Immature natural killer cell (primary cell): ENCODE data around the gene PSMG4. TPM values are rescaled to one million over a fixed set of nuclear protein-coding genes. Genes with fewer than 3 reads are reported as not detected.
A peak's percentile ranks its signal among the peaks of the same experiment; 100 is the strongest.

Source experiments
- DNase-seq, 3 donors: peaks; one replicate each; pipeline ENCODE4 v3.0.0; 2022; ENCODE audit warnings: mixed read lengths in 1 of 3
- H3K27ac Mint-ChIP-seq, 6 donors: one replicate each; pipeline ENCODE4 v1.8.0; 2020; ENCODE audit warnings: mixed read lengths in 6 of 6, mild to moderate bottlenecking in 5 of 6, inconsistent platforms in 4 of 6, moderate library complexity in 3 of 6
- H3K27me3 Mint-ChIP-seq, 3 donors: one replicate each; pipeline ENCODE4 v1.8.0; 2020 to 2021; ENCODE audit warnings: low read depth in 3 of 3, mild to moderate bottlenecking in 3 of 3, mixed read lengths in 3 of 3, moderate library complexity in 3 of 3, inconsistent platforms in 1 of 3
- H3K36me3 Mint-ChIP-seq, 3 donors: one replicate each; pipeline ENCODE4 v1.8.0; 2020; ENCODE audit warnings: mixed read lengths in 3 of 3, inconsistent platforms in 2 of 3, mild to moderate bottlenecking in 2 of 3
- H3K4me1 Mint-ChIP-seq, 2 donors: one replicate each; pipeline ENCODE4 v1.8.0; 2020; ENCODE audit warnings: inconsistent platforms in 2 of 2, mild to moderate bottlenecking in 2 of 2, mixed read lengths in 2 of 2, moderate library complexity in 1 of 2
- H3K4me3 Mint-ChIP-seq, 5 donors: one replicate each; pipeline ENCODE4 v1.8.0; 2020; ENCODE audit warnings: mild to moderate bottlenecking in 5 of 5, mixed read lengths in 5 of 5, inconsistent platforms in 3 of 5, moderate library complexity in 3 of 5
- H3K9me3 Mint-ChIP-seq, 6 donors: one replicate each; pipeline ENCODE4 v1.8.0; 2020; ENCODE audit warnings: mild to moderate bottlenecking in 6 of 6, mixed read lengths in 6 of 6, inconsistent platforms in 4 of 6, moderate library complexity in 3 of 6
- polyA plus RNA-seq, 3 donors: library from polyadenylated mRNA; unstranded; fragments of 300-500 nt; fragmentation: Illumina TruSeq; gene quantifications; one replicate each; pipeline ENCODE4 v1.2.3, GENCODE V29; 2021

The PSMG4 gene
- polyA plus RNA-seq, 3 donors from 2014 or later, result 28.6 to 45.7 (median 29.6) TPM

- Mint-ChIP-seq H3K9me3 (peaks cover 0 to 5% (median under 1%) of the 10 kb centered on the region in 6 donors), H3K36me3 (peaks cover 0 to 5% (median 0%) of the 10 kb centered on the region in 3 donors), H3K27me3 (peaks cover 36 to 53% (median 40%) of the 10 kb centered on the region in 3 donors), H3K4me3 (peak overlapping the region; percentile 30 to 67 (median 41)), H3K27ac (peak overlapping the region in 1 of 6 donors; percentile 62), H3K4me1 (peaks cover 33 to 42% of the 10 kb centered on the region in 2 donors)
- DNase-seq, result no peak
Observed at GRCh38 chr6:3226481-3227362, 32.0 kb upstream of the PSMG4 start.

GRCh38 chr6:3227363-3228045, 31.2 kb upstream of the PSMG4 start, which contains the start of gene TUBB2B:
TSS of gene TUBB2B (minus strand) at chr6:3227653. CDS start at chr6:3227543, 110 bp downstream.
- no peak for DNase-seq

GRCh38 chr6:3228046-3228671, 30.6 kb upstream of the PSMG4 start:
- Mint-ChIP-seq H3K4me1 (peaks cover 41% of the 10 kb centered on the region in 2 donors), H3K9me3 (peaks cover 0 to 2% (median 0%) of the 10 kb centered on the region in 6 donors), H3K27me3 (peaks cover 37 to 59% (median 42%) of the 10 kb centered on the region in 3 donors), H3K4me3 (peak overlapping the region; percentile 47 to 54 (median 50)), H3K36me3 (peaks cover 0 to 5% (median 0%) of the 10 kb centered on the region in 3 donors), H3K27ac (no peak overlapping the region)
- DNase-seq, result no peak

More at GRCh38 chr6:3227363-3228045, 31.2 kb upstream of the PSMG4 start, which contains the start of gene TUBB2B:
- Mint-ChIP-seq H3K36me3 (peaks cover 0 to 5% (median 0%) of the 10 kb centered on the region in 3 donors), H3K27me3 (peaks cover 36 to 54% (median 42%) of the 10 kb centered on the region in 3 donors), H3K4me1 (peaks cover 41% of the 10 kb centered on the region in 2 donors), H3K9me3 (peaks cover 0 to 2% (median 0%) of the 10 kb centered on the region in 6 donors), H3K27ac (peak within 1 kb of the TSS in 1 of 6 donors; percentile 62), H3K4me3 (peak within 1 kb of the TSS; percentile 47 to 67 (median 50))

GRCh38 chr6:3228771-3229565, 29.8 kb upstream of the PSMG4 start:
- Mint-ChIP-seq H3K4me3 (peak overlapping the region; percentile 73 to 89 (median 84)), H3K27ac (peak overlapping the region in 4 of 6 donors; percentile 29 to 78 (median 52)), H3K4me1 (peaks cover 41% of the 10 kb centered on the region in 2 donors), H3K27me3 (peaks cover 37 to 66% (median 47%) of the 10 kb centered on the region in 3 donors), H3K36me3 (peaks cover 0 to 5% (median 0%) of the 10 kb centered on the region in 3 donors), H3K9me3 (peaks cover 0 to 2% (median 0%) of the 10 kb centered on the region in 6 donors)
- peak; percentile 39 to 52 (median 50) for DNase-seq

- peak in 2 of 3 donors; percentile 27 to 36 for DNase-seq
- peaks cover 0 to 2% (median 0%) of the 10 kb centered on the region in 6 donors for H3K9me3 Mint-ChIP-seq
- H3K27me3 Mint-ChIP-seq, result peaks cover 37 to 66% (median 51%) of the 10 kb centered on the region in 3 donors
- no peak overlapping the region for H3K27ac Mint-ChIP-seq
- peaks cover 41% of the 10 kb centered on the region in 2 donors for H3K4me1 Mint-ChIP-seq
- peak overlapping the region; percentile 73 to 89 (median 84) for H3K4me3 Mint-ChIP-seq
- H3K36me3 Mint-ChIP-seq, result peaks cover 0 to 5% (median 0%) of the 10 kb centered on the region in 3 donors
Observed at GRCh38 chr6:3229566-3230178, 29.1 kb upstream of the PSMG4 start.

GRCh38 chr6:3230256-3230882, 28.4 kb upstream of the PSMG4 start:
- Mint-ChIP-seq H3K4me1 (peaks cover 41% of the 10 kb centered on the region in 2 donors), H3K27ac (no peak overlapping the region), H3K36me3 (peaks cover 0 to 5% (median 0%) of the 10 kb centered on the region in 3 donors), H3K9me3 (peaks cover 0 to 2% (median 0%) of the 10 kb centered on the region in 6 donors), H3K27me3 (peaks cover 37 to 67% (median 54%) of the 10 kb centered on the region in 3 donors), H3K4me3 (peak overlapping the region; percentile 73 to 89 (median 84))
- DNase-seq, result no peak

GRCh38 chr6:3230900-3231246, 27.9 kb upstream of the PSMG4 start:
- H3K4me1 Mint-ChIP-seq, result peaks cover 41% of the 10 kb centered on the region in 2 donors
- H3K36me3 Mint-ChIP-seq, result peaks cover 0 to 5% (median 4%) of the 10 kb centered on the region in 3 donors
- H3K27ac Mint-ChIP-seq, result no peak overlapping the region
- peaks cover 0 to 2% (median 0%) of the 10 kb centered on the region in 6 donors for H3K9me3 Mint-ChIP-seq
- peaks cover 35 to 72% (median 58%) of the 10 kb centered on the region in 3 donors for H3K27me3 Mint-ChIP-seq
- no peak for DNase-seq
- peak overlapping the region in 1 of 5 donors; percentile 84 for H3K4me3 Mint-ChIP-seq

GRCh38 chr6:3231247-3232016, 27.3 kb upstream of the PSMG4 start:
- peak overlapping the region in 2 of 5 donors; percentile 33 to 84 for H3K4me3 Mint-ChIP-seq
- peaks cover 41% of the 10 kb centered on the region in 2 donors for H3K4me1 Mint-ChIP-seq
- H3K27me3 Mint-ChIP-seq, result peaks cover 36 to 71% (median 58%) of the 10 kb centered on the region in 3 donors
- no peak for DNase-seq
- no peak overlapping the region for H3K27ac Mint-ChIP-seq
- peaks cover 0 to 5% (median 4%) of the 10 kb centered on the region in 3 donors for H3K36me3 Mint-ChIP-seq
- H3K9me3 Mint-ChIP-seq, result peaks cover 0 to 2% (median 0%) of the 10 kb centered on the region in 6 donors

GRCh38 chr6:3232017-3232945, 26.5 kb upstream of the PSMG4 start:
- Mint-ChIP-seq H3K9me3 (peaks cover 0 to 2% (median 0%) of the 10 kb centered on the region in 6 donors), H3K36me3 (peaks cover 0 to 5% (median 4%) of the 10 kb centered on the region in 3 donors), H3K27ac (no peak overlapping the region), H3K4me3 (peak overlapping the region in 1 of 5 donors; percentile 84), H3K4me1 (peaks cover 36 to 41% of the 10 kb centered on the region in 2 donors), H3K27me3 (peaks cover 36 to 67% (median 57%) of the 10 kb centered on the region in 3 donors)
- DNase-seq, result no peak

- Mint-ChIP-seq H3K4me1 (peaks cover 29 to 41% of the 10 kb centered on the region in 2 donors), H3K27me3 (peaks cover 33 to 65% (median 54%) of the 10 kb centered on the region in 3 donors), H3K9me3 (peaks cover 0 to 2% (median 0%) of the 10 kb centered on the region in 6 donors), H3K27ac (no peak overlapping the region), H3K4me3 (no peak overlapping the region), H3K36me3 (peaks cover 0 to 5% (median 4%) of the 10 kb centered on the region in 3 donors)
- DNase-seq, result no peak
Observed at GRCh38 chr6:3233321-3233720, 25.4 kb upstream of the PSMG4 start.
